ES-I3 (cell line): ENCODE results near the gene TXNDC15.
A peak's percentile ranks its signal among the peaks of the same experiment; 100 is the strongest.
"Not testable (repeated sequence)": the region's sequence is repeated elsewhere in the genome, so short reads cannot be mapped to it uniquely, and the experiment has no call there.

Experiments used
- H3K36me3 ChIP-seq: 2 replicates; pipeline ENCODE4 v1.6.1; 2013; ENCODE audit warnings: mild to moderate bottlenecking, low read length, control low read depth, moderate library complexity; ENCODE audit not compliant: insufficient read depth
- H3K4me1 ChIP-seq: 2 replicates; pipeline ENCODE4 v1.6.1; 2013; ENCODE audit warnings: mild to moderate bottlenecking, control low read depth, low read length; ENCODE audit not compliant: insufficient read depth
- H3K9ac ChIP-seq: 2 replicates; pipeline ENCODE4 v1.6.1; 2013; ENCODE audit warnings: low read depth, mild to moderate bottlenecking, low read length, moderate library complexity
- H3K9me3 ChIP-seq: 2 replicates; pipeline ENCODE4 v1.6.1; 2013; ENCODE audit warnings: mild to moderate bottlenecking, low read length, moderate library complexity; ENCODE audit not compliant: control insufficient read depth, insufficient read depth

The TXNDC15 gene

DNA sequence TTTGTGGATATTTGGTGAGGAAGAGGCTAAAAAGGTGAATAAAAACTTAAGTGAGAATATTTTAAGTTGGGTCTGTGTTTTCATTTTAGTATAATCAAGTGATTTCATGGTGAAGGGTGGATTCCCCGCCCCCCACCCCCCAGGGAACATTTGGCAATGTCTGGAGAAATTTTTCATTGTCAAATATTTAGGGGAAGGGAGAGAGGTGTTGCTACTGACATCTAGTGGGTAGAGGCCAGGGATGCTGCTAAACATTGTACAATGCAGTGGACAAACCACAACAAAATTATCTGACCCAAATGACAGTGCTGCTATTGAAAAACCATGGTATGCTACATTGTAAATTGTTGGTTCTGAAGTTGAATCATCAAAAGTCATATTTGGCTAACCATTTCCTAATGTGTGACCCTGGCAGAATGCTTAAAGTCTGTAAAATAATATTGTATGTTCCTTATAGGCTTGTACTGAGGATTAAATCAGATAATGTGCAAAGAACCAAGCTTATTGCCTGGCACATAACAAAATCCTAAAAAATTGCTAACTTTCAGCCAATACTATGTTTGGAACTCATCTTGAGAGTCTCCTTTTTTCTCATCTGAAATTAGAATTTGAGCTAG, 22.8 kb upstream of the TXNDC15 start:
- no peaks in the 10 kb centered on the region for H3K9me3 ChIP-seq
- H3K9ac ChIP-seq: no peak overlapping the region
- peaks cover 4% of the 10 kb centered on the region for H3K36me3 ChIP-seq
- H3K4me1 ChIP-seq: no peaks in the 10 kb centered on the region

DNA sequence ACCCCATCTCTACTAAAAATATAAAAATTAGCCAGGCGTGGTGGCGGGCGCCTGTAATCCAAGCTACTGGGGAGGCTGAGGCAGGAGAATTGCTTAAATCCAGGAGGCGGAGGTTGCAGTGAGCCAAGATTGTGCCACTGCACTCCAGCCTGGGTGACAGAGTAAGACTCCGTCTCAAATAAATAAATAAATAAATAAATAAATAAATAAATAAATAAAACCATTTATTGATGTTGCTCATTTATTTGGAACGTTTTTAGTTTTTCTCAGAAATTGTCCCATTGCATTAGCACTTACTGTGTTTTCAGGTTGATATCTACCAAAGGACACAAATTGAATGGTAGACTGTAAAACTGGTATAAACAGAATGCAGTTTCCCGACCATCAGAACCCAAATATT, 17.7 kb upstream of the TXNDC15 start:
- H3K4me1 ChIP-seq, H3K9ac ChIP-seq, H3K9me3 ChIP-seq, H3K36me3 ChIP-seq: not testable (repeated sequence)

- Histone ChIP-seq H3K36me3 (peaks cover 4% of the 10 kb centered on the region; the same call in 1 of the 2 replicates), H3K9ac (no peak overlapping the region), H3K4me1 (no peaks in the 10 kb centered on the region), H3K9me3 (no peaks in the 10 kb centered on the region)
Observed at GRCh38 chr5:134857401-134857800, 16.8 kb upstream of the TXNDC15 start.

GRCh38 chr5:134864707-134865106, 9.5 kb upstream of the TXNDC15 start:
- Histone ChIP-seq H3K9me3 (no peaks in the 10 kb centered on the region), H3K4me1 (no peaks in the 10 kb centered on the region), H3K9ac (no peak overlapping the region), H3K36me3 (no peaks in the 10 kb centered on the region)

- Histone ChIP-seq H3K4me1 (no peaks in the 10 kb centered on the region), H3K9me3 (no peaks in the 10 kb centered on the region), H3K36me3 (no peaks in the 10 kb centered on the region), H3K9ac (peak overlapping the region; percentile 84)
Observed at GRCh38 chr5:134873494-134873893, 677 bp upstream of the TXNDC15 start.

DNA sequence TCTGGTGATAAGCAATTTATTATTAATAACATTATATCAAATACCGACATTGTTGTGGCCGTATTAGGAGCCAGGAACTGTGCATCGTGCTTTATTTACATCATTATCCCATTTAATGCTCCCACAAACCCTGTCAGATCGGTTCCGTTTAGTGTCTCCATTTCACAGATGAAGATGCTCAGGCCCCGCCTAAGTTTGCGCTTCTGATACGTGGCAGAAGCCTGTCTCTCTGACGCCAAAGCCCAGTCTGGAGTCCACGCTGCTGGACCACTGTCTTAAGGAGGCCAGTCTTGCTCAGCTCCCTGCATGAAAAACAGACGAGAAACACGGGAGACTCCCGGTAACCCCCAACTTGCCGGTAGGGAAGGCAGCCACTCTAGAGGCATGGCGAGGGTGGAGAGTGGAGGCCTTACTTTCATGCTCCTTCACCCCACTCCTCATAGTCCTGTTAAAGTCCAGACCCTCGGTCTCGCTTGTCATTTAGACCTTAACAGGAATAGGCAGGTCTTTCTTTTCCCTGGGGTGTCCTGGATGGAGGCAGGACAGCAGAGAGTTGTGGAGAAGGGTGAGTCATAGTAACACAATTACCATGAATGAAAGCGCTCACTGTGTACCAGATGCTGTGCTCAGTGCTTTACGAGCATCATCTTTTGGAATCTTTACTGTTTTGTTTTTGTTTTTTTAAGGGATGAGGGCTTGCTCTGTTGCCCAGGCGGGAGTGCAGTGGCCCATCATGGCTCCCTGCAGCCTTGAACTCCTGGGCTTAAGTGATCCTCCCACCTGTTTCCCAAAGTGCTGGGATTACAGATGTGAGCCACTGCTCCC, 872 bp downstream of the TXNDC15 start:
- Histone ChIP-seq H3K36me3 (no peaks in the 10 kb centered on the region), H3K9ac (peak overlapping the region; percentile 84; the same call in 1 of the 2 replicates), H3K4me1 (no peaks in the 10 kb centered on the region), H3K9me3 (no peaks in the 10 kb centered on the region)

DNA sequence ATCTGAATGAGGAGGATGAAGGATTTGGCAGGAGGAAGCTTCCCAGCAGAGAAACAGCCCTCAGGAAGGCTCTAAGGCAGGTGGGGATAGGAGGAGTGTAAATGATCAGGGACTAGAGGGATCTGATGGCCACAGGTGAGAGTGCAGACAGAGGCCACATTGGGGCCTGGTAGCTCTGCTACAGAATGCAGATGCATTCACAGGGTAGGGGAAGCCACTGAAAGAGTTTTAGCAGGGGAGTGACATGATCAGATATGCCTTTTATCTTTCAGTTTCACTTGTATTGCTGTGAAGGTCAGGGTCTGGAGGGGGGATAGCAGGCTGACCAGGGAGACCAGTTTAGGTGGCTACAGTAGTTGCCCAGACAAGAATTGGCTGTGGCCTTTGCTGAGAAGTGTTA, 3.0 kb downstream of the TXNDC15 start:
- no peaks in the 10 kb centered on the region for H3K4me1 ChIP-seq
- no peaks in the 10 kb centered on the region for H3K9me3 ChIP-seq
- H3K36me3 ChIP-seq: no peaks in the 10 kb centered on the region
- H3K9ac ChIP-seq: no peak overlapping the region

DNA sequence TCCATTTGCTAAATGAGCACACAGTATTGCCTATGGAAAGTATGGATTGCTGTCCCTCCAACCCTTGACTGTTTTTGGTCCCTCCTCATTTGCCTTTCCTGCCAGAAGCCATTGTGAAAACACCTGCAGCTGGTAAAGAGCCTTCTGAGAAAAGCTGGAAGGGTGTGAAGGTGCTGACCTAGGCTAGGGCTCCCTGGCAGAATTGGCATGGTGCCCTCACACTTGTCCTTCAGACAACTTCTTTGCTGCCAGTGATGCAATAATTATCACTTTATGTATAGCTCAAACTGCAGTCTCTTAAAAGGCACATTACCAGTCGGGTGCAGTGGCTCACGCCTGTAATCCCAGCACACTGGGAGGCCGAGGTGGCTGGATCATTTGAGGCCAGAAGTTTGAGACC, 4.2 kb downstream of the TXNDC15 start:
- H3K9ac ChIP-seq: no peak overlapping the region
- no peaks in the 10 kb centered on the region for H3K4me1 ChIP-seq
- no peaks in the 10 kb centered on the region for H3K9me3 ChIP-seq
- no peaks in the 10 kb centered on the region for H3K36me3 ChIP-seq

GRCh38 chr5:134879456-134879855, 5.3 kb downstream of the TXNDC15 start:
- H3K9me3 ChIP-seq: no peaks in the 10 kb centered on the region
- H3K4me1 ChIP-seq: no peaks in the 10 kb centered on the region
- no peaks in the 10 kb centered on the region for H3K36me3 ChIP-seq
- no peak overlapping the region for H3K9ac ChIP-seq

DNA sequence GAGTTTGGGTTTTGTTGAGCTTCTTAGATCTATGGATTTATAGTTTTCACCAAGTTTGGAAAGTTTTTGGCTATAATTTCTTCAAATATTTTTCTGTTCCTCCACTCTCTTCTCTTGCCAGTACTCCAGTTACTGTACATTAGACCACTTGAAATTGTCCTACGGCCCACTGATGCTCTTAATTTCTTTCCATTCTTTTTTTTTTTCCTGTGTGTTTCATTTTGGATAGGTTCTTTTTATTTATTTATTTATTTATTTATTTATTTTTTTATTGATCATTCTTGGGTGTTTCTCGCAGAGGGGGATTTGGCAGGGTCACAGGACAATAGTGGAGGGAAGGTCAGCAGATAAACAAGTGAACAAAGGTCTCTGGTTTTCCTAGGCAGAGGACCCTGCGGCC, 6.8 kb downstream of the TXNDC15 start:
- not testable (repeated sequence) for H3K9me3 ChIP-seq, H3K36me3 ChIP-seq, H3K9ac ChIP-seq, H3K4me1 ChIP-seq

DNA sequence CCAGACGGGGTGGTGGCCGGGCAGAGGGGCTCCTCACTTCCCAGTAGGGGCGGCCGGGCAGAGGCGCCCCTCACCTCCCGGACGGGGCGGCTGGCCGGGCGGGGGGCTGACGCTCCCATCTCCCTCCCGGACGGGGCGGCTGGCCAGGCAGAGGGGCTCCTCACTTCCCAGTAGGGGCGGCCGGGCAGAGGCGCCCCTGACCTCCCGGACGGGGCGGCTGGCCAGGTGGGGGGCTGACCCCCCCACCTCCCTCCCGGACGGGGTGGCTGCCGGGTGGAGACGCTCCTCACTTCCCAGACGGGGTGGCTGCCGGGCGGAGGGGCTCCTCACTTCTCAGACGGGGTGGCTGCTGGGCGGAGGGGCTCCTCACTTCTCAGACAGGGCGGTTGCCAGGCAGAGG, 7.5 kb downstream of the TXNDC15 start:
- not testable (repeated sequence) for H3K9me3 ChIP-seq

DNA sequence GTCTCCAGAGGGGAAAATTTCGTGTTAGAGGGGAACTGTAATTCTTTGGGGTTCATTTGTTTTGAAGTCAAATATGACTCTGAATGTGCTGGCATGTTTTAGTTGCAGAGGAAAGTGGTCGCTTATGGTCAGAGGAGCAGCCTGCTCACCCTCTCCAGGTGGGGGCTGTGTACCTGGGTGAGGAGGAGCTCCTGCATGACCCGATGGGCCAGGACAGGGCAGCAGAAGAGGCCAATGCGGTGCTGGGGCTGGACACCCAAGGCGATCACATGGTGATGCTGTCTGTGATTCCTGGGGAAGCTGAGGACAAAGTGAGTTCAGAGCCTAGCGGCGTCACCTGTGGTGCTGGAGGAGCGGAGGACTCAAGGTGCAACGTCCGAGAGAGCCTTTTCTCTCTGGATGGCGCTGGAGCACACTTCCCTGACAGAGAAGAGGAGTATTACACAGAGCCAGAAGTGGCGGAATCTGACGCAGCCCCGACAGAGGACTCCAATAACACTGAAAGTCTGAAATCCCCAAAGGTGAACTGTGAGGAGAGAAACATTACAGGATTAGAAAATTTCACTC, 13.5 kb downstream of the TXNDC15 start:
- Histone ChIP-seq H3K4me1 (no peaks in the 10 kb centered on the region), H3K9me3 (no peaks in the 10 kb centered on the region), H3K36me3 (peaks cover 3% of the 10 kb centered on the region; the same call in 1 of the 2 replicates), H3K9ac (no peak overlapping the region)

More for the DNA sequence above, 7.5 kb downstream of the TXNDC15 start:
- H3K9ac ChIP-seq, H3K4me1 ChIP-seq, H3K36me3 ChIP-seq: not testable (repeated sequence)

- no peaks in the 10 kb centered on the region for H3K9me3 ChIP-seq
- peaks cover 3% of the 10 kb centered on the region; the same call in 1 of the 2 replicates for H3K36me3 ChIP-seq
- H3K4me1 ChIP-seq: no peaks in the 10 kb centered on the region
- H3K9ac ChIP-seq: no peak overlapping the region
Observed at GRCh38 chr5:134889335-134889734, 15.2 kb downstream of the TXNDC15 start.

DNA sequence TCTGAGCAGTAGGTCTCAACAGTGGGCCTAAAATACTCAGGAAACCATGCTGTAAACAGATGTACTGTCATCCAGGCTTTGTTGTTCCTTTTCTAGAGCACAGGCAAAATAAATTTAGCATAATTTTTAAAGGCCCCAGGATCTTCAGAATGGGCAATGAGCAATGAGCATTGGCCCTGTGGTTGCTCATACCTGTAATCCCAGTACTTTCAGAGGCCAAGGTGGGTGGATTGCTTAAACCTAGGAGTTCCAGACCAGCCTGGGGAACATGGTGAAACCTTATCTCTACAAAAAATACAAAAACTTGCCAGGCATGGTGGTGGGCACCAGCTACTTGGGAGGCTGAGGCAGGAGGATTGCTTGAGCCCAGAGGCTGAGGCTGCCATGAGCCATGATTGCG, 17.3 kb downstream of the TXNDC15 start:
- H3K9ac ChIP-seq: no peak overlapping the region
- no peaks in the 10 kb centered on the region for H3K4me1 ChIP-seq
- no peaks in the 10 kb centered on the region for H3K9me3 ChIP-seq
- peaks cover 3% of the 10 kb centered on the region; the same call in 1 of the 2 replicates for H3K36me3 ChIP-seq

- H3K36me3 ChIP-seq: peaks cover 3% of the 10 kb centered on the region; the same call in 1 of the 2 replicates
- H3K9me3 ChIP-seq: no peaks in the 10 kb centered on the region
- H3K9ac ChIP-seq: no peak overlapping the region
- no peaks in the 10 kb centered on the region for H3K4me1 ChIP-seq
Observed at GRCh38 chr5:134892282-134892681, 18.1 kb downstream of the TXNDC15 start.
